Prostate gland (tissue), 2 donors: ENCODE measurements around the gene PCOLCE2. TPM values are rescaled to one million over a fixed set of nuclear protein-coding genes. Genes with fewer than 3 reads are reported as not detected.

Experiments used
- DNase-seq: peaks from one replicate; pipeline ENCODE4 v3.0.0-alpha.2; 2019; ENCODE audit warnings: low spot score
- H3K27ac ChIP-seq, 2 donors: fragments of 200-600 bp; sonication (generic); 2 replicates each; pipeline ENCODE4 v1.5.1; 2017 to 2019
- H3K27me3 ChIP-seq: fragments of 200-600 bp; sonication (generic); replicated peaks from 2 replicates; pipeline ENCODE4 v1.5.1; 2019; ENCODE audit not compliant: insufficient read depth
- H3K36me3 ChIP-seq, 2 donors: fragments of 200-600 bp; sonication (generic); 1 replicate in 1 of 2; 2 replicates in 1 of 2; pipeline versions ENCODE4 v1.5.1 to v1.8.1; 2017 to 2019
- H3K4me1 ChIP-seq: fragments of 200-600 bp; sonication (generic); replicated peaks from 2 replicates; pipeline ENCODE4 v1.5.1; 2019
- H3K4me3 ChIP-seq, 2 donors: fragments of 200-600 bp; sonication (generic); 2 replicates each; pipeline ENCODE4 v1.5.1; 2017 to 2019
- H3K9me3 ChIP-seq: fragments of 200-600 bp; sonication (generic); 2 replicates; pipeline ENCODE4 v1.5.1; 2017
- POLR2A ChIP-seq: fragments of 450-650 bp; IDR thresholded peaks from one replicate; pipeline ENCODE4 v1.6.1; 2016; ENCODE audit warnings: antibody characterized with exemption, mild to moderate bottlenecking
- POLR2AphosphoS5 ChIP-seq: sonication (generic); formaldehyde crosslinking; IDR thresholded peaks from one replicate; pipeline ENCODE4 v1.6.1; 2017; ENCODE audit warnings: antibody characterized with exemption
- WGBS: methylation state at CpG from one replicate; pipeline ENCODE4 v1.1.5; 2018; 5-methylcytosine and 5-hydroxymethylcytosine counted together
- intact Hi-C: fragments of 100-400 bp; cut with DNase I; formaldehyde crosslinking; loops from one replicate; pipeline ENCODE4 v1.14.2; 2022
- total RNA-seq, 2 donors: library from RNA; depleted of rRNA; stranded (reverse); fragments of >200 nt; gene quantifications; one replicate each; pipeline ENCODE4 v1.1.0, GENCODE V29; 2016
- TF ChIP-seq, protein P1 (sequence below), 4 experiments: fragments of 200-600 bp in 2 of 4; fragments of 450-650 bp in 2 of 4; sonication (generic) in 2 of 4; IDR thresholded peaks; 1 replicate in 3 of 4; 2 replicates in 1 of 4; pipeline ENCODE4 v1.5.1; 2016 to 2019; ENCODE audit warnings: antibody characterized with exemption in 4 of 4, mild to moderate bottlenecking in 2 of 4, moderate library complexity in 2 of 4

PCOLCE2 gene
- total RNA-seq, 2 donors from 2014 or later, result 11.0 to 14.2 TPM

DNA sequence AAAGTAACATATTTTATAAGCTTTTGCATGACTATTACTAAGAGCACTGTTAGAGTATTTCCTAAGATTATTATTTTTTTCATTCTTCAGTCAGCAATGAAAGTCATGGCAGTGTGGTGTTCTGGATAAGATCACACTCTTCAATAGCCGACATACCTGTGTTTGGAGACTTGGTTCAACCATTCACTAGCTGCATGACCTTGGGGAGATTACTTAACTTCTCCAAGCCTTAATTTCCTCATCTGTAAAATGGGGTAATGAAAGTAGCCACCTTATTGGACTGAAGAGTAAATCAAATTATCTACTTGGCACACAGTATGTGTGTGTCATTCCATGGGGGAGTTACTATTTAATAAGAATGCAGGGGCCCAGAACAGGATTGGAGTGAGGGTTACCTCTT lies 24.5 kb upstream of the PCOLCE2 start:
- TF ChIP-seq POLR2A, result no peak
- TF ChIP-seq POLR2AphosphoS5, result no peak
- TF ChIP-seq, protein P1, sequence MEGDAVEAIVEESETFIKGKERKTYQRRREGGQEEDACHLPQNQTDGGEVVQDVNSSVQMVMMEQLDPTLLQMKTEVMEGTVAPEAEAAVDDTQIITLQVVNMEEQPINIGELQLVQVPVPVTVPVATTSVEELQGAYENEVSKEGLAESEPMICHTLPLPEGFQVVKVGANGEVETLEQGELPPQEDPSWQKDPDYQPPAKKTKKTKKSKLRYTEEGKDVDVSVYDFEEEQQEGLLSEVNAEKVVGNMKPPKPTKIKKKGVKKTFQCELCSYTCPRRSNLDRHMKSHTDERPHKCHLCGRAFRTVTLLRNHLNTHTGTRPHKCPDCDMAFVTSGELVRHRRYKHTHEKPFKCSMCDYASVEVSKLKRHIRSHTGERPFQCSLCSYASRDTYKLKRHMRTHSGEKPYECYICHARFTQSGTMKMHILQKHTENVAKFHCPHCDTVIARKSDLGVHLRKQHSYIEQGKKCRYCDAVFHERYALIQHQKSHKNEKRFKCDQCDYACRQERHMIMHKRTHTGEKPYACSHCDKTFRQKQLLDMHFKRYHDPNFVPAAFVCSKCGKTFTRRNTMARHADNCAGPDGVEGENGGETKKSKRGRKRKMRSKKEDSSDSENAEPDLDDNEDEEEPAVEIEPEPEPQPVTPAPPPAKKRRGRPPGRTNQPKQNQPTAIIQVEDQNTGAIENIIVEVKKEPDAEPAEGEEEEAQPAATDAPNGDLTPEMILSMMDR (IDR thresholded peaks at IDR 0.05), result no peak
- Histone ChIP-seq H3K27ac (no peak overlapping the region), H3K27me3 (no peaks in the 10 kb centered on the region), H3K4me1 (no peaks in the 10 kb centered on the region), H3K4me3 (no peak overlapping the region), H3K9me3 (no peaks in the 10 kb centered on the region), H3K36me3 (no peaks in the 10 kb centered on the region)
- WGBS, result 42% methylated on average over 1 of the region's 1 CpG
- no peak for DNase-seq
- intact Hi-C loops, result loop anchor here (5.0 kb wide), 1 partner anchor 74 kb away; no protein-coding TSS in a partner anchor

DNA sequence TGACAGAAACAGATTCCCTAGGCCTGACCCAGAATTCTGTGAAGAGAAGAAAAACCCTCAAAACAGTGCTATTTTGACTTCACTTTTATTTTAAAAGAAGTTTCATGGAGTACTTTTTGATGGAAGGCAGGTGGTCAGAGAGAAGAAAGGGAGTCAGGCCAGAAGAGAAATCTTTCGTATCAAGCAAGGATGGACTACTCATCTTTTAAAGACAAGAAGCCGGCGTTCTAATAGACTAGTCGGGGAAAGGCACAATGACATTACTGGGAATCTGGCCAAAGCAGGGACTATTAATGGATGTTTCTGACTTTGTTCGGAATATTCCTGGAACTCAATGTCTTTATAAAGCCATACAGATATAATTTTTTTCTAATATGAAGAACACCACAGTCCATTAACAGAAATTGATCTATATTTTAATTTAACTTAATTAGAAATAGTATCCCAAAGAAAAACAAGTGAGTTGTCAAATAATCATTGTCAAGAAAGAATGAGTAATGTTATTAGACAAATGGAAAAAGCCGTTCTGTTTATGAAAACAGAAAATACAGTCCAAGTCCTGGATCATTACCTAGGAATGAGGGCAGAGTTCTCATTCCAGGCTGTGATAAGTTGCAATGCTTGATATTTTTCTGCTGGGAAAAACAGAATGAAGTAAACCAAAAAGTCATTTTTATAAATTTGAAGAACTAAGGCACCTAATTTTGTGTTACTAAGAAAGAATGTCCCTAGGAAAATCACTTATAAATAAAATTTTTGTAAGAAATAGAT lies 23.7 kb upstream of the PCOLCE2 start:
- DNase-seq, result no peak
- intact Hi-C loops, result loop anchor here (5.0 kb wide), 1 partner anchor 75 kb away; no protein-coding TSS in a partner anchor
- H3K27ac ChIP-seq, result no peak overlapping the region

DNA sequence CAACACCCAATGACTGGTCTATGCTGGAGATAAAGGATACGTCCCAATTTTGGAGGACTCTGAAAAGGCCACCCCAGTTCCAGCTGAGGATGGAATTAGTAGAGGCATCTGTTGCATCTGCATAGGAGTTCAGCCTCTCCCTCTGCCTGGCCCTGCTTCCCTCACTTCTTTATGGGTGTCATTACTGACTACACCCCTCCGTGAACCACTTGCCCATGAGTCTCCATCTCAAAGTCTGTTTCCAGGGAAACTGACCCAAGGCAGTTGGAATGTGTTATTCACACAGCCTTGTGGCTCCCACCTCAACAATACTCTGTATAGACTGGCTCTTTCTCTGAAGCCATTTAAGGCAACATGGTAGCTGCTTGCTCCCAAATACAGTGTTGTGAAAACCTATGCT lies 21.4 kb upstream of the PCOLCE2 start:
- Histone ChIP-seq H3K4me1 (no peaks in the 10 kb centered on the region), H3K27me3 (no peaks in the 10 kb centered on the region), H3K27ac (no peak overlapping the region), H3K4me3 (no peak overlapping the region), H3K9me3 (no peaks in the 10 kb centered on the region), H3K36me3 (no peaks in the 10 kb centered on the region)
- DNase-seq, result no peak
- intact Hi-C loops, result loop anchor here (5.0 kb wide), 1 partner anchor 77 kb away; no protein-coding TSS in a partner anchor
- WGBS, result 62% methylated on average over 2 of the region's 2 CpGs
- TF ChIP-seq, protein P1 (IDR thresholded peaks at IDR 0.05), result no peak
- TF ChIP-seq POLR2AphosphoS5, result no peak
- no peak for TF ChIP-seq POLR2A

More for the DNA sequence above, 23.7 kb upstream of the PCOLCE2 start:
- H3K27me3 ChIP-seq, result no peaks in the 10 kb centered on the region
- H3K4me1 ChIP-seq, result no peaks in the 10 kb centered on the region
- TF ChIP-seq, protein P1 (IDR thresholded peaks at IDR 0.05), result no peak
- TF ChIP-seq POLR2A (no peak), POLR2AphosphoS5 (no peak)
- 33% methylated on average over 6 of the region's 6 CpGs for WGBS
- no peaks in the 10 kb centered on the region for H3K36me3 ChIP-seq
- H3K4me3 ChIP-seq, result no peak overlapping the region
- H3K9me3 ChIP-seq, result no peaks in the 10 kb centered on the region

DNA sequence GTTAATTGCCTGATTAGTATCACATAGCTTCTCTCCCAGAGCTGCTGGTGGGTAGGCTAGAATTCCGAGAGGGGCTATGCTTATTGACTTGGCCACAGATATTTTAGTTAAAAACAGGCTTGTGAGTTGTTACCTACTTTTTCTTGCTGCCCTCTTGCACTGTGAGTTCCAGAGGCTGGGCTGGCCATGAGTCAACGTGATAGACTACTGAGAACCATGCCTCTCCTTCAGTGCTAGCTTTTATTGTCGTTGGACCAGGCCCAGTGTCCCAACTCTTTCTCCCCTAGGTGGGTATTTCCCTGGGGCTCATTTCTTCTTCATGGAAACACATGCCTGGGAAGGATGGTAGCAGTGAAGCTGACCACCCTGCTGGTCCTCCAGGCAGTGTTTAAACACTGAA lies 20.4 kb upstream of the PCOLCE2 start:
- H3K9me3 ChIP-seq, result no peaks in the 10 kb centered on the region
- no peaks in the 10 kb centered on the region for H3K36me3 ChIP-seq
- H3K4me1 ChIP-seq, result no peaks in the 10 kb centered on the region
- DNase-seq, result no peak
- H3K27ac ChIP-seq, result no peak overlapping the region
- TF ChIP-seq POLR2A (no peak), POLR2AphosphoS5 (no peak)
- TF ChIP-seq, protein P1 (IDR thresholded peaks at IDR 0.05), result no peak
- WGBS, result 75% methylated on average over 3 of the region's 3 CpGs
- no peaks in the 10 kb centered on the region for H3K27me3 ChIP-seq
- intact Hi-C loops, result no loop called here
- H3K4me3 ChIP-seq, result no peak overlapping the region

DNA sequence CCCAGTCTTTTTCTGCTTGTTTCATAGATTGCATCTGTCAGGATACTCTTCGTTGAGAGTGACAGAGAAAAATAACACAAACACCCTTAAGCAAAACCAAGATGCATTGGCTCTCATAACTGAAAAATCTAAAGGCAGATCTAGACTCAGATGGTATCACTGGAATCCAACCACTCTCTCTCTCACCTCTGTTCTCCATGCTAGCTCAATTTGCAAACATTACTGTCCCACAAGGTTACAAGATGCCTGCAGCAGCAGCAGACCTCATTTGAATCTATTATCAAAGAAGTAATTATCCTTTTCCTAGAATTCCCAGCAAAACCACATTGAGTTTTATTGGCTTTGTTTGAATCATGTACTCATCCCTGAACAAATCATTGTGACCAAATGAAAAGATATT lies 19.1 kb upstream of the PCOLCE2 start:
- Histone ChIP-seq H3K9me3 (no peaks in the 10 kb centered on the region), H3K36me3 (no peaks in the 10 kb centered on the region), H3K27ac (no peak overlapping the region), H3K27me3 (no peaks in the 10 kb centered on the region), H3K4me1 (no peaks in the 10 kb centered on the region), H3K4me3 (no peak overlapping the region)
- WGBS, result 31% methylated on average over 1 of the region's 1 CpG
- DNase-seq, result no peak
- TF ChIP-seq POLR2A (no peak), POLR2AphosphoS5 (no peak)
- TF ChIP-seq, protein P1 (IDR thresholded peaks at IDR 0.05), result no peak
- intact Hi-C loops, result no loop called here
